K562 (cell line): ENCODE measurements around the gene SFXN3. TPM values are rescaled to one million over a fixed set of nuclear protein-coding genes. Genes with fewer than 3 reads are reported as not detected.

Source experiments
- ATF7 ChIP-seq: fragments of 450-650 bp; IDR thresholded peaks from 2 replicates; pipeline ENCODE4 v1.7.1; 2014; ENCODE audit warnings: mild to moderate bottlenecking, moderate library complexity
- CREM ChIP-seq: IDR thresholded peaks from 2 replicates; pipeline ENCODE4 v1.6.1; 2014; ENCODE audit warnings: antibody characterized with exemption, low read depth
- DACH1 ChIP-seq: fragments of 450-650 bp; IDR thresholded peaks from 2 replicates; pipeline ENCODE4 v1.6.1; 2018; ENCODE audit not compliant: partially characterized antibody
- ESRRA ChIP-seq: fragments of 450-650 bp; IDR thresholded peaks from 2 replicates; pipeline ENCODE4 v1.6.1; 2014; ENCODE audit warnings: low read depth, mild to moderate bottlenecking, moderate library complexity, borderline replicate concordance
- KDM5B ChIP-seq: fragments of 200-600 bp; sonication (generic); IDR thresholded peaks from 2 replicates; pipeline ENCODE4 v1.6.1; 2012; ENCODE audit warnings: low read depth, mild to moderate bottlenecking, moderate library complexity, low read length, control low read depth, inconsistent platforms; ENCODE audit not compliant: insufficient replicate concordance
- MEF2D ChIP-seq: conservative IDR thresholded peaks from 2 replicates; pipeline ENCODE4 v1.6.1; 2016; ENCODE audit warnings: low read depth, missing genetic modification characterization, missing compliant biosample characterization
- NCOA6 ChIP-seq: fragments of 450-650 bp; IDR thresholded peaks from 2 replicates; pipeline ENCODE4 v1.6.1; 2017; ENCODE audit warnings: mild to moderate bottlenecking
- PPARD ChIP-seq: fragments of 250-450 bp; sonication (Bioruptor Pico); IDR thresholded peaks from 2 replicates; pipeline ENCODE4 v1.8.0; 2022; ENCODE audit warnings: inconsistent platforms, mild to moderate bottlenecking, moderate library complexity
- RBBP5 ChIP-seq: fragments of 200-600 bp; sonication (generic); IDR thresholded peaks from 2 replicates; pipeline ENCODE4 v1.6.1; 2012; ENCODE audit warnings: borderline replicate concordance, mild to moderate bottlenecking, low read length, control low read depth, inconsistent platforms; ENCODE audit not compliant: insufficient read depth, poor library complexity, severe bottlenecking
- SIN3A ChIP-seq, 2 experiments: fragments of 150-350 bp in 1 of 2; IDR thresholded peaks; 2 replicates each; pipeline ENCODE4 v1.6.1; 2011 to 2016; ENCODE audit warnings: borderline replicate concordance in 2 of 2, low read depth in 2 of 2, low read length in 2 of 2, mild to moderate bottlenecking in 2 of 2, moderate library complexity in 2 of 2; ENCODE audit not compliant: control insufficient read depth in 1 of 2
- SP1 ChIP-seq: sonication (generic); formaldehyde crosslinking; IDR thresholded peaks from 2 replicates; pipeline ENCODE4 v1.8.1; 2022; ENCODE audit warnings: mild to moderate bottlenecking, missing genetic modification reagents
- SREBF1 ChIP-seq: fragments of 150-350 bp; IDR thresholded peaks from 2 replicates; pipeline ENCODE4 v1.6.1; 2014; ENCODE audit warnings: antibody characterized with exemption, low read depth, low read length, borderline replicate concordance
- TEAD4 ChIP-seq, 2 experiments: sonication (generic) in 1 of 2; formaldehyde crosslinking in 1 of 2; IDR thresholded peaks; 2 replicates each; pipeline versions ENCODE4 v1.6.1 to v1.8.0; 2012 to 2022; ENCODE audit warnings: borderline replicate concordance in 1 of 2, inconsistent platforms in 1 of 2, low read length in 1 of 2, mild to moderate bottlenecking in 1 of 2, missing genetic modification reagents in 1 of 2
- U2AF2 ChIP-seq: fragments of 200-400 bp; formaldehyde crosslinking; optimal IDR thresholded peaks from 2 replicates; pipeline ENCODE3; 2017; ENCODE audit warnings: low read depth, mild to moderate bottlenecking, low read length
- ZBTB33 ChIP-seq: sonication (generic); formaldehyde crosslinking; IDR thresholded peaks from 2 replicates; pipeline ENCODE4 v1.8.1; 2023; ENCODE audit warnings: mild to moderate bottlenecking, missing genetic modification reagents
- ZNF445 ChIP-seq: fragments of 250-450 bp; sonication (Bioruptor Pico); IDR thresholded peaks from 2 replicates; pipeline ENCODE4 v1.4.0; 2020; ENCODE audit warnings: low read depth, mild to moderate bottlenecking, moderate library complexity
- ZNF695 ChIP-seq: fragments of 450-650 bp; formaldehyde crosslinking; IDR thresholded peaks from 2 replicates; pipeline ENCODE4 v1.4.0; 2020; ENCODE audit warnings: mild to moderate bottlenecking, moderate library complexity
- polyA plus RNA-seq, 8 experiments: library from polyadenylated mRNA; depleted of rRNA in 4 of 8; stranded (reverse) in 5 of 8; unstranded in 3 of 8; fragments of >200 nt; fragmentation: Nextera tagmentation in 2 of 8; fragmentation: Illumina TruSeq in 1 of 8; extraction: Ambion mirVana in 2 of 8; extraction: Trizol in 1 of 8; gene quantifications; 2 replicates each; pipeline versions ENCODE4 v1.2.1 to v1.2.3, GENCODE V29; 2011 to 2014; ENCODE audit warnings: inconsistent platforms in 1 of 8, missing spikeins in 1 of 8
- total RNA-seq, 7 experiments: library from RNA; depleted of rRNA in 6 of 7; stranded (reverse); fragments of >200 nt in 6 of 7; fragmentation: Illumina TruSeq in 2 of 7; extraction: Trizol in 2 of 7; gene quantifications; 2 replicates each; pipeline versions ENCODE4 v1.2.1 to v1.2.3, GENCODE V29; 2011 to 2021; ENCODE audit warnings: low replicate concordance in 1 of 7
- TF ChIP-seq, protein P1 (sequence below), 2 experiments: fragments of 150-350 bp in 1 of 2; IDR thresholded peaks; 2 replicates each; pipeline ENCODE4 v1.6.1; 2012 to 2016; ENCODE audit warnings: low read depth in 2 of 2, low read length in 2 of 2, mild to moderate bottlenecking in 1 of 2, moderate library complexity in 1 of 2
- TF ChIP-seq, protein P2 (sequence below): sonication (generic); formaldehyde crosslinking; IDR thresholded peaks from 2 replicates; pipeline ENCODE4 v1.8.0; 2022; ENCODE audit warnings: missing genetic modification reagents, mild to moderate bottlenecking, borderline replicate concordance

The SFXN3 gene
- total and polyA plus RNA-seq, 9 of the 15 experiments (the other 6 are each of a cell fraction or from before 2014, with no cell fraction given): 0.24 to 4.6 (median 0.86) TPM

DNA sequence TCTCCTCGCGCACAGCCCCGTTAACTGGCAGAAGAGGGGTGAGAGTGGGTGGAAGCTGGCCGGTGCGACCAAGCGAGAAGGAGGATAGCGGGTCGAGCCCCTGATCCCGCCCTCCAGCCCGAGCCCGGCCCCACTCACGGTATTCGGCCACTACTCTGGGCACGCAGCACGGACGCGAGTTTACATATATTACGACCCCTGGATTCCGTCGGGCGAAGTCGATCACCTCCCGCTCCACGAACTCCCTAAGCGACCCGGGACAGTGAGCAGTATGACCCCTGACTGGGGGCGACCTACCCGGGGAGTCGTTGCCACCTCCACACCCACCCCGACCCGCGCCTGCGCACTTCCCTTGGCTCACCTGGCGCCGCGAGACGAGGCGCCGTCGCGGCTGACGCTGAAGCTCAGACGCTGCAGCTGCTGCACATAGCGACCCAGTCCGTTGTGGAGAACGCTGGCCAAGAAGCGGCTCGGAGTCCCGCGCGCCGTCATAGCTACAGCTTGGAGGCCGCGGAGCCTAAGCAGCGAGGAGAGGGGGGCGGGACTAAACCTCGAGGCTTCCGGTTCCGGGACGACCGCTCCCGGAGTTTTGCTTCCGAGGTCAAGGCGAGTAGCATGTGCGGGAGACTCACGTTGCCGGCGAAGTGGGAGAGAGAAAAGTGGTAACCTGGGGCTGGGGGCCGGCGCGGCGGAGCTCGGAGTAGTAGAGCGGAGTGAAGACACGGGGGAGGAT, 43.9 kb upstream of the SFXN3 start, which contains the start of the genes MRPL43 and TWNK (continued):
- TF ChIP-seq SIN3A (IDR thresholded peaks at IDR 0.05; ENCODE audit: borderline replicate concordance in 2 of 2, control insufficient read depth in 1 of 2, low read depth in 2 of 2, low read length in 2 of 2) (peak; percentile 89 to 98), ZNF445 (no peak), ZNF695 (CRISPR knock-in tag) (no peak), ESRRA (0 out of 2 replicates have a peak, but pooled peaks have one; percentile 35), DACH1 (no peak), PPARD (CRISPR knock-in tag) (no peak), SP1 (CRISPR knock-in tag) (peak; percentile 54), U2AF2 (no peak), ATF7 (peak; percentile 27; the same call in 1 of the 2 replicates), NCOA6 (no peak), MEF2D (tag) (no peak), ZBTB33 (CRISPR knock-in tag) (no peak), SREBF1 (no peak), KDM5B (peak; percentile 71), TEAD4 (IDR thresholded peaks at IDR 0.05; ENCODE audit: low read length) (no peak), TEAD4 (CRISPR knock-in tag; IDR thresholded peaks at IDR 0.05; ENCODE audit: borderline replicate concordance) (no peak), CREM (peak; percentile 47; the same call in 1 of the 2 replicates), RBBP5 (peak; percentile 90)
- TF ChIP-seq, protein P1, sequence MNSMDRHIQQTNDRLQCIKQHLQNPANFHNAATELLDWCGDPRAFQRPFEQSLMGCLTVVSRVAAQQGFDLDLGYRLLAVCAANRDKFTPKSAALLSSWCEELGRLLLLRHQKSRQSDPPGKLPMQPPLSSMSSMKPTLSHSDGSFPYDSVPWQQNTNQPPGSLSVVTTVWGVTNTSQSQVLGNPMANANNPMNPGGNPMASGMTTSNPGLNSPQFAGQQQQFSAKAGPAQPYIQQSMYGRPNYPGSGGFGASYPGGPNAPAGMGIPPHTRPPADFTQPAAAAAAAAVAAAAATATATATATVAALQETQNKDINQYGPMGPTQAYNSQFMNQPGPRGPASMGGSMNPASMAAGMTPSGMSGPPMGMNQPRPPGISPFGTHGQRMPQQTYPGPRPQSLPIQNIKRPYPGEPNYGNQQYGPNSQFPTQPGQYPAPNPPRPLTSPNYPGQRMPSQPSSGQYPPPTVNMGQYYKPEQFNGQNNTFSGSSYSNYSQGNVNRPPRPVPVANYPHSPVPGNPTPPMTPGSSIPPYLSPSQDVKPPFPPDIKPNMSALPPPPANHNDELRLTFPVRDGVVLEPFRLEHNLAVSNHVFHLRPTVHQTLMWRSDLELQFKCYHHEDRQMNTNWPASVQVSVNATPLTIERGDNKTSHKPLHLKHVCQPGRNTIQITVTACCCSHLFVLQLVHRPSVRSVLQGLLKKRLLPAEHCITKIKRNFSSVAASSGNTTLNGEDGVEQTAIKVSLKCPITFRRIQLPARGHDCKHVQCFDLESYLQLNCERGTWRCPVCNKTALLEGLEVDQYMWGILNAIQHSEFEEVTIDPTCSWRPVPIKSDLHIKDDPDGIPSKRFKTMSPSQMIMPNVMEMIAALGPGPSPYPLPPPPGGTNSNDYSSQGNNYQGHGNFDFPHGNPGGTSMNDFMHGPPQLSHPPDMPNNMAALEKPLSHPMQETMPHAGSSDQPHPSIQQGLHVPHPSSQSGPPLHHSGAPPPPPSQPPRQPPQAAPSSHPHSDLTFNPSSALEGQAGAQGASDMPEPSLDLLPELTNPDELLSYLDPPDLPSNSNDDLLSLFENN (IDR thresholded peaks at IDR 0.05; ENCODE audit: low read depth in 2 of 2, low read length in 2 of 2): no peak
- TF ChIP-seq, protein P2, sequence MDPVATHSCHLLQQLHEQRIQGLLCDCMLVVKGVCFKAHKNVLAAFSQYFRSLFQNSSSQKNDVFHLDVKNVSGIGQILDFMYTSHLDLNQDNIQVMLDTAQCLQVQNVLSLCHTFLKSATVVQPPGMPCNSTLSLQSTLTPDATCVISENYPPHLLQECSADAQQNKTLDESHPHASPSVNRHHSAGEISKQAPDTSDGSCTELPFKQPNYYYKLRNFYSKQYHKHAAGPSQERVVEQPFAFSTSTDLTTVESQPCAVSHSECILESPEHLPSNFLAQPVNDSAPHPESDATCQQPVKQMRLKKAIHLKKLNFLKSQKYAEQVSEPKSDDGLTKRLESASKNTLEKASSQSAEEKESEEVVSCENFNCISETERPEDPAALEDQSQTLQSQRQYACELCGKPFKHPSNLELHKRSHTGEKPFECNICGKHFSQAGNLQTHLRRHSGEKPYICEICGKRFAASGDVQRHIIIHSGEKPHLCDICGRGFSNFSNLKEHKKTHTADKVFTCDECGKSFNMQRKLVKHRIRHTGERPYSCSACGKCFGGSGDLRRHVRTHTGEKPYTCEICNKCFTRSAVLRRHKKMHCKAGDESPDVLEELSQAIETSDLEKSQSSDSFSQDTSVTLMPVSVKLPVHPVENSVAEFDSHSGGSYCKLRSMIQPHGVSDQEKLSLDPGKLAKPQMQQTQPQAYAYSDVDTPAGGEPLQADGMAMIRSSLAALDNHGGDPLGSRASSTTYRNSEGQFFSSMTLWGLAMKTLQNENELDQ: no peak
